Hematopoietic multipotent progenitor cell treated with erythropoietin and hydrocortisone succinate and interleukin-3 and kit ligand, for 4 days (in vitro differentiated cells): ENCODE data around the gene ZFAND3.

Experiments used
- DNase-seq: peaks from one replicate; pipeline ENCODE4 v3.0.0-alpha.2; 2015

The ZFAND3 gene

DNA sequence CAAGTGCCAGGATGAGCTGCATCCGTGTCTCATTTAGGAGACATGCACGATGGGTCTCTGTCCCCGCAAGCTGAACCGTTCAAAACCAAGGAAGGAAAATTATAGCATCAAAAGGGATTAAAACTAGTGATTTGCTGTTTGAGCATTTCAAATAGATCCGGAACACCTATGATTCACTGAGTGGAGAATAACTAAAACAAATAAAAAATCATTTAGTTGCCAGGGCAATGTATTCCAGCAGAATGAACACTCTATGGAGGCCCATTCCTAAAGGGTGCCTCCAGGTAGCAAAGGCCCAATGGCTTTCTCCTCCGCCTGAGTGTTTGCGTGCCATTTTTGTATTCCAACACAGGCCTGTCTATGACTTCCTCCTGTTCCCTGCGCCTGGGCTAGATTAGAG is 354.8 kb downstream of the ZFAND3 start:
- DNase-seq, result no peak

DNA sequence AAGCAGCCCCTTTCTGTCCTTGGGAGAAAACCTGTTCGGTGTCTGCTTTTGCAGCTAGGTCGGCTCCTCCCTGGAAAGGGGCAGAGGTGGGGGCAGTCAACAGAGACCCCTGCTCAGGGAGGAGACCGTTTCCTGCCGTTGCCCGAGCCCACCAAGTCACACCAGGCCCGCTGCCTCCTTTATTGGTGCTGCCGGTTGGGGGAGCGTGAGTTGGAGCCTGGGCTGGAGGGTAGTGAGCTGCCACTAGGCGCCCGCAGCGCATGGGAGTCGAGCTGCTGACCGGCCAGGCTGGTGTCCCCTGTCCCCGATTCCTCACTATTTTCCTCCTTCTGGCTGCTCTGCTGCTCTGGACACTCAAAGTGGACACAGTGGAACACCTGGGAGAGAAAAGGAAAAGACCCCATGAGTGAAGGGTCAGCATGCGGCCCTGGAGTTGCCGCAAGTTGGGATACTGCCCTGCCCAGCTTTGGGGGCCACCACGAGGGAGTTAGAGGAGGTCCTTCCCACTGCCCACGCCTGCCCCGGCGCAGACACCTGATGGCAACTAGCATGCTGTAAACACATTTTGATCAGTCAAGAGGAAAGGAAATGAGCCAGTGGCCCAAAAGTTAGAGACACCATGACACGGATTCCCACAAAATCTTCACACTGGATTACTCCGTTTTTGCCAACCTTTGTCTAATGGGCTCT is 355.4 kb downstream of the ZFAND3 start:
- DNase-seq, result no peak

DNA sequence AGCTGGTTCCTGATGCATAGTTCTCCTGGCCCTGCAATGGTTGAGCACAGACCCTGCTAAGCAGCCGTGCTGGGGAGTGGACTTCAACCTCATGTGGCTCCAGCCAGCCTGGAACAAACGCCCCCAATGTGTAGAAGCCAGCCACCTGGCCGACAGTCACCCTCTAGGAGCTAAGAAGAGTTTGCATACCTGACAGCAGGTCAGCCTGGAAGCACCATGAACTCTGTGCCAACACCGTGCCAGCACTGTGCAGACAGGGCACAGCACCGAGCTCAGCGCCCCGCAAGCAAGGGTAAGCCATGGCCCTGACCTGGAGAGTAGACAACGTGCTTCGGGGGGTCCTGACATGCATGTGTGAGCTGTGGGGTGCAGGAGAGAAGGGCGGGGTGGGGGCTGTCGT is 356.3 kb downstream of the ZFAND3 start:
- DNase-seq, result no peak

- no peak for DNase-seq
These were observed 357.5 kb downstream of the ZFAND3 start for GRCh38 chr6:38176797-38177751.

- no peak for DNase-seq
These were observed 358.5 kb downstream of the ZFAND3 start for GRCh38 chr6:38177882-38178583.

DNA sequence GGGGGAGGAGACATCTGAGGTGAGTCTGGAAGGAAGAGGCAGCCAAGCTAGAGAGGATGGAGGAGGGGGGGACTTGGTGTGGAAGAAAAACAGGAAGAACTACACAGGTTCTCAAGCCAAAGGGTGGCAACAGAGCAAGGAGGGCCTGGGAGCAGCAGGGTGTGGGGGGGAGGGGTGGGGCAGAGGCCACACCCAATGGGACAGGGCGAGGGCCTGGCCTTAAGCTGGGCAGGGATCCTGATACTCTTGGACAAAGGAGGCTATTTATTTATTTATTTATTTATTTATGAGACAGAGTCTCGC is 359.0 kb downstream of the ZFAND3 start:
- DNase-seq, result peak; percentile 18

DNA sequence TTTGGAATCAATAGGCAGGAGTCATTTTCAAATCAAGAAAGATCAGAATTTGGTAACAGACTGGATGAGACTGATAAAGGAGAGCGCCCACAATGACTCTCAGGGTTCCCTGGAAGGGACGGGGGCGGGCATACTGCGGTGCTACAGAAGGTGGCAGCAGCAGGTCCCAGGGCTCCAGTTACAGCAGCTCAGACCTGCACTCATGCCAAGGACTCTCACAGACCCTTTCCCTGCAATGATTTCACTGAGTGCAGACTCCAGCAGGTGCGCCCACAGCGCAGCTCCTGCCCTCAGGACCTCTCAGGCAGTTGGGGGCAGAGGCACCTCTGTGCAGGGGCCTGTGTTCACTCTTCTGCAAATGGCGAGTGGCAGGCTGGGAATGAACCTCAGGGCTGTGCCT is 359.8 kb downstream of the ZFAND3 start:
- DNase-seq, result peak; percentile 29

- no peak for DNase-seq
These were observed 360.4 kb downstream of the ZFAND3 start for GRCh38 chr6:38179794-38180430.

DNA sequence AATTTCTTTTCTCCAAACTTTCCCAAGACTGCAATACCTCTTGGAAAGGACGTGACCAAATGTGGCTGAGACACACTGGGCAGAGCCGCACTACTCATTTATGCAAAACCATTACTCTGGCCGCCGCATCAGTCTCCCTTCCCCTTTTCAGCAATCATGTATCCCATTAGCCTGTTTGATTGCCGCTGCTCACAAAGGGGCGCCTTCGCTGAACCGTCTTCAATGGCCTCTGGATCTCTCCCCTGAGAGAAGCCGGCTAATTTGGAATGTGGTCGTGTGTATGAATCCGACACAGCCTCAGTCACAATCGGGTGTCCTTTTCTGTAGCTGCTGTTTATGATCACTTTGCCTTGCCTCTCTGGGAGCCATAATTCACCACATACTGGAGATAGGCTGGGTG is 361.1 kb downstream of the ZFAND3 start:
- no peak for DNase-seq

- no peak for DNase-seq
These were observed 362.9 kb downstream of the ZFAND3 start for GRCh38 chr6:38182426-38182825.

DNA sequence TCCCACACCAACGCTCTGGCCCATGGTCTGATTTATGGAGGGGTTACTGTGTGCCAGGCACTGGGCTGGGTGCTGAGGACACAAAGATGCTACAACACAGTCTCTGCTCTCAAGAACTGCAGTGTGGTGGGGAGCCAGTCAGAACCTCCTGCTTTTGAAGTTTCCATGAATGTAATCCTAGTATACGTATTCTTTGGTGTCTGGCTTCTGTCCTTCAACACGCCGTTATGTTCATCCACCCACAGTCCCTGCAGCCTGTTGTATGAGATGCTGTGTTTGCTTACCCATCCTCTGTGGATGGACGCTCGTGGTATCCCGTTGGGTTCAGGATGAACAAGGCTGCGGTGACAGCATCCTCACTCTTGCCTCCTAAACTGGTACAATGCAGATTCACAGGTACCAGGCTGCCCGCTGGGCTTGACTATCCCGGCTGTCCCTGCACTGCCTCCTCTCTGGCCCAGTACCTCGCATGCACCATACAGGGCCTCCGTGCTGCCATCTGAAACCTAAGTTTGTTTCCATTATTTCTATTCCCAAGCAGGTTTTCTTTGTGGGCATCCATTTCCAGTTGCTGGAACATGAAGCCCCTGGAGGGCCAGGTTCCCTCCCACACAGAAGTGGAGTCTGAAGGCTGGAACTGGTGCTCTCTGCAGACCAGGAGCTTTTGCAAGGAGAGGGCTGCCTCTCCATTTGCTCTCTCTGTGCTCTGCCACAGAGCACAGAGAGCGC is 364.5 kb downstream of the ZFAND3 start:
- DNase-seq, result no peak

DNA sequence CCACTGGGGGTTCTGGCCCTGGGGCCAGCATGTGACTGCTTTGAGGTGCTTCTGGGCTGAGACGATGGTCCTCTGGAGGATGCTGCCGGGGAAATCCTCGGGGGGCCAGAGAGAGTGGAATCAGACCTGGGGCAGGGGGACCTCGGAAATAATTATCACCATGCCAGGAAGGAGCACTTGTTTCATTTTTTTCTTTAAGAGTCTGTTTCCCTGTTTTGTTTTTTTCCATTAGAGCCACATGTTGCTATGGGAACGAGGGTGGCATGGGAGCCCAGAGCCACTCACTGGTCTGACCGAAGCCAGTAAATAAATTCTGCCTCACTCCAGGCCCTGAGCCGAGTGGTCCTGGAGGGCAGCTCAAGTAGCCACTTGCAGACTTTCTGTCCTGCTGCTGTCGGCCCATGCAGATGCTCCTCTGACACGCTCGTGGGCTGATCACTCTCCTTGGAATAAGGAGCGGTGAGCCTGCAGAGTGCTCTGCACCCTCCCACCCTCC is 365.1 kb downstream of the ZFAND3 start:
- DNase-seq, result no peak

- no peak for DNase-seq
These were observed 365.7 kb downstream of the ZFAND3 start for GRCh38 chr6:38185244-38185643.

DNA sequence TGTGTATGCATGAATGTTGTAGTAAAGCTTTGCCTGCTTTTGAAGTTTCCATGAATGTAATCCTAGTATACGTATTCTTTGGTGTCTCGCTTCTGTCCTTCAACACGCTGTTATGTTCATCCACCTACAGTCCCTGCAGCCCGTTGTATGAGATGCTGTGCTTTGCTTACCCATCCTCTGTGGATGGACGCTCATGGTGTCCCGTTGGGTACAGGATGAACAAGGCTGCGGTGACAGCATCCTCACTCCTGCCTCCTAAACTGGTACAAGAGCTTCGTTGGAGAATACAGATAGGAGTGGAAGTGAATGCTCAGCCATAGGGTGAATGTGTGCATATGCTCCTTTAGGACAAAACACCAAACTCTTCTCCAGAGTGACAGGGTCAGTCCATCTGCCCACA is 366.2 kb downstream of the ZFAND3 start:
- no peak for DNase-seq

DNA sequence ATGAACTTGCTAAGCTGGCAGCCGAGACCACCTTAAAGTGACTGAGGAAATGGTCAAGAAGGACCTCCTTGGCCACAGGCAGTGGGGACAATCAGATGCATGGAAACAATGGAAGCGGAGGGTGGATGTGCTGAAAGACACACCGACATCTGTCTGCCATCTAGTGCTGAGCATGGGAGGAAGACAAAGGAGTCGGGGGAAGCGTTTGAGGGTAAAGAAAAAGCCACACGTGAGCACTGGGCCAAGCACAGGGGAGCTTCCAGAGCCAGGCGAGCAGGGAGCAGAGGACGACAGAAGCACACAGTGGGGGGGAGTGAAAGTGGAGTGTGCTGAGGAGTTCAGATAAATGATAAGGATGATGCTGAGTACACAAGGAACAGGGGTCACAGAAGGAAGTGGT is 367.8 kb downstream of the ZFAND3 start:
- no peak for DNase-seq

GRCh38 chr6:38187811-38188590 is 368.5 kb downstream of the ZFAND3 start:
- DNase-seq, result no peak

DNA sequence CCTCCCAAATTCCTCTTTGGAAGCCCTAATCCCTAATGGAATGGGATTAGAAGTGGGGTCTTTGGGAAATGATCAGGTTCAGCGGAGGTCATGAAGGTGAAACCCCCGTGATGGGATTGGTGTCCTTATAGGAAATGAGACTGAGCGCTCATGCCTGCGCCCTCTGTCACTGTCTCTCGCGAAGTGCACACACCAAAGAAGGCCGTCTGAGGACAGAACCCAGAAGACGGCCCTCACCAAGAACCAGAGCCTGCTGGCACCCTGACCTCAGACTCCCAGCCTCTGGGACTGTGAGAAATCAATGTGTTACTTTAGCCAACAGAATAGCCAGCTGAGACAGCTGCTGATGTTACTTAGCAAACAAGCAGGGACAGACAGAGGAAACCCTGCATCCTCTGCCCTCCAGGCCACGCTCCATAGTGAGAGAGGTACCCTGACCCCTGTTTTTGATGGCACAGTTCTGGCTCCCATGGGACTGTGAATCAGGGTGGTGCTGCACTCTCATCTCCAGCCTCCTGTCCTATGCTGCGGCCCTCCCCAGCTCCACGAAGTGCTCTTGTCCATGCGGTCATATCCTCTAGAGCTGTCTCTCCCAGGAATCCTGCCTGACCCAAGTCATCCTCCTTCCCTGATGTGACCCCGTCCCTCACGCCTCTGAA is 369.3 kb downstream of the ZFAND3 start:
- DNase-seq, result no peak

- DNase-seq, result no peak
These were observed 371.9 kb downstream of the ZFAND3 start for GRCh38 chr6:38191418-38191817.

GRCh38 chr6:38192011-38192410 is 372.5 kb downstream of the ZFAND3 start:
- DNase-seq, result no peak

DNA sequence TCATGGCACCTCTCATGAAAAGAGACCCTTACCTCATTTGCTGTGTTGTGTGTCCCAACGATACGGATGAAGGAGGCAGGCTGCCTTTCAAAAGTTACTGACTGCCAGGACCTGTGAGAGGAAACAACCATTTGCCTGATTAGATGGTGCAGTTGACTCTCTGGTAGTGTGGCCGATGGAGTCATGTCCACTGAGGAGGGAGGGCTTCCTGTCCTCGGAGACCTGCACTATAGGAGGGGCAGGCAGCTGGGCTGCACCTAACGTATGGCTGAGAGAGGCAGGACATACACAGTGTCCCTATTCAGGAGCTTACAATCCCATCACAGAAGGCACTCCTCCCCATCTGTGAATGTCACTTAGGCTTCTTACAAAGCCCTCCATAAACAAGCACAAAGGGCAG is 373.0 kb downstream of the ZFAND3 start:
- no peak for DNase-seq

DNA sequence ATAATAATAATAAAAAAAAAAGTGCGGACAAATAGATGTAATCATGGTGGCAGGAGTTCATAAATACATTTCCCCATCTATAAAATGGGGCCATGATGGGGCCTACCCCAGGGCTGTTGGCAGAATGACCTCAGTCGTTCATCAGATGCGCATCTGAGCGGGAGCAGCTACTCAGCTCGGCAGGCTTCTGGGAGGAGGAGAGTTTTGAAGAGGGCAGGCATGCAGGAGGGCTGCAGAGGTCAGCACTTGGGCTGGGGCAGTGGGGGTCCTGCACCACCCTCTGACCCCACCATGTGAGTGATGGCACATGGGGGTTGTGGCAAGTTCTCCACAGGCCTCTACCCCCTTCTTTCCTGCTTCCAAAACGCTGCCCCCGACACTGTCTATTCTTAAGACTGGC is 373.5 kb downstream of the ZFAND3 start:
- no peak for DNase-seq
